NCI-H2227 (cell line): ENCODE measurements around the gene IFI27.

Experiments used
- DNase-seq: peaks from one replicate; lab custom pipeline; 2025; ENCODE audit not compliant: unreplicated experiment; lab: John Stamatoyannopoulos, UW

IFI27 gene

DNA sequence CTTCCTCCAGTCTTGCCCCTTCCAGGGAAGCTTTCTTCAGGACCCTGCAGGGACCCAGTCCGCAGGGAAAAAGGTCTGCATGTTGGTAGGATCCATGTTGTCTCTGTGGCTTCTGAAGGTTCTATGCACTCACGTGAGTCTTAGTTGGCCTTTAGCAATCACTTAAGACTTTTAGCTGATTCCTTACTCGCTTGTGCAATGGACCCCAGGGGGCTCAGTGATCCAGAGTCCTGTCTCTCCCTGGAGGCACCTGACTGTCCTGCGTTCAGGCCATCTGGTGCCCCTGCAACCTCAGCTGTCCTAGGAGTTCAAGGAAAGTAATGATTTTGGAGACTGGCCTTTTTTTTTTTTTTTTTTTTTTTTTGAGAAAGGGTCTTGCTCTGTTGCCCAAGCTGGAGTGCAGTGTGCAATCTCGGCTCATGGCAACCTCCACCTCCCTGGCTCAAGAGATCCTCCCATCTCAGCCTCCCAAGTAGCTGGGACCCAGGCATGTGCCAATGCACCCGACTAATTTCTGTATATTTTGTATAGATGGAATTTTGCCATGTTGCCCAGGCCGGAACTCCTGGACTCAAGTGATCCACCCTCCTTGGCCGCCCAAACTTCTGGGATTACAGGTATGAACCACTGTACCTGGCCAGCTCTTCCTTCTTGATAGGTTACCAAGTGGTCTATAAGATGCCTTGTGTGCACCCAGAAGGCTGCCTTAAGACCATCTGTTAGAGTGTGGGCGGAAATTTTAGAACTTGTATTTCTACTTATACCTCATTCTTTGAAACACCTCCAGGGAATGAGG lies 14.2 kb downstream of the IFI27 start:
- no peak for DNase-seq

DNA sequence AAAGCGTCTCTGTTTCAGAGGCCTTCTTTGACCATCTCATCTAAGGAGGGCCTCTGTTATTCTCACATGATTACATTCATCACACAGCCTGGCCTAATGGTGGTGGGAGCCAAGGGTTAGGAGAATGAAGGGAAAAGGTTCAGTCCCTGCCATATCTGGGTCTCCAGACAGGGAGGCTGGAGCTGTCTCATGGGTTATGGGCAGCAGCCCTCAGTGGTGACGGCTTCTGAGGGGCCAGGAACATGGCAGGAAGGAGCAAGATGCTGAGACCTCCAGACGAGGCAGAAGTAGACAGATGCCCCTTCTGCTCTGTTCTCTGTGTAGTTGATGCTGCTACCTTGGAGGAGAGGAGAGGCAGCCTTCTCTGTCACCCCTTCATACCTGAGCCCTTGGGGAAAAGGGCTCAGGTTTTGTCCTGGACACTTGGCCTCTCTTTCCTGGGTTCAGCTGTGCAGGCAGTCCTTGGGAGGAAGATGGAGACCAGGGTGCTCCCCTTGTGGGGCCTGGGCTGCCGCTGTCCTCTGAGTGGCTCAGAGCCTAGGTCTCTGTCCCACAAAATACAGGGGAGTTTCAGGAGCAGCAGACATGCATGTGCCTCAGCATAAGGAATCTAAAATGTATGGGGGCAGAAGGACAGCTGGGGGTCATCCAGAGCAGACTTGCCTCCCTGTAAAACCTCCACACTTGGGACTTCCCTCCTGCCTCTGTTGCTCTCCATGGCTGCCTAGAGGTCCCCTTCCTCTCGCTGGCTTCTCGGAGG lies 15.3 kb downstream of the IFI27 start:
- no peak for DNase-seq

DNA sequence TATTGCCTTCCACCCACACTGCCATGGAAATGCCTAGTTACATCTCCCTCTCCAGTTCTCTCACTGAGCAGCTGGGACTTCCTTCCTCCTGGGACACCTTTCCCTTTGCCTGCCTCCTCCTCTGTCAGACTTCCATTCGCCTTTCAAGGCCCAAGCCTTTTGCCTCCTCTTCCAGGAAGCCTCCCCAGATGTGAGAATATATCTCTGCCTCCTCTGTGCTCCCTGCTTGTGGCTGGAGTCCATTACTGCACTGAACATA lies 15.8 kb downstream of the IFI27 start:
- DNase-seq, result no peak

DNA sequence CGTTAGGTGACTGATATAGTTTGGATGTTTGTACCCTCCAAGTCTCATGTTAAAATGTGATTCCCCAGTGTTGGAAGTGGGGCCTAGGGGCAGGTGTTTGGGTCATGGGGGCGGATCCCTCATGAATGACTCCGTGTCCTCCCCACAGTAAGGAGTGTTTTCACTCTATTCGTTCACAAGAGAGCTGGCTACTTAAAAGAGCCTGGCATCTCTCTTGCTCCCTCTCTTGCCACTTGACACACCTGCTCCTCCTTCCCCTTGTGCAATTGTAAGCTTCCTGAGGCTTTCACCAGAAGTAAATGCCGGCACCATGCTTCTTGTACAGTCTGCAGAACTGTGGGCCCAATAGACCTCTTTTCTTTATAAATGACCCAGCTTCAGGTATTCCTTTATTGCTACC lies 16.3 kb downstream of the IFI27 start:
- no peak for DNase-seq

DNA sequence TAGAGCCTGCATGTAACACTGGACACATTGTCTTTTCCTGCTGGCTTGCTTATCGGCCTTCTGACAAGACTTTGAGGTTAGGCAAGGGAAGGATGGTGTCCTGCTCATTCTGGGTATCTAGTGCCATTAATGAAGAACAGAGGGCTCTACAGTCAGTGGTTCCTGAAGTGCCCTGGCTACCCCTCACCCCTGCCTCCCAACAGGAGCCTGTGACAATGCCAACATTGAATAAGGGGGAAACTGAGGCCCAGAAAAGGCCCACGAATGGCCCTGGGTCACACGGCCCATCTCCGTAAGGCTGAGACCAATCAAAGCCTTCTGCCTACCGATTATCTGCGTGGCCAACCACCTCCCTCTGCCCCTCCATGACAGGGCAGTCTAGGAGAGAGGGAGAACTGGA lies 16.8 kb downstream of the IFI27 start:
- no peak for DNase-seq

DNA sequence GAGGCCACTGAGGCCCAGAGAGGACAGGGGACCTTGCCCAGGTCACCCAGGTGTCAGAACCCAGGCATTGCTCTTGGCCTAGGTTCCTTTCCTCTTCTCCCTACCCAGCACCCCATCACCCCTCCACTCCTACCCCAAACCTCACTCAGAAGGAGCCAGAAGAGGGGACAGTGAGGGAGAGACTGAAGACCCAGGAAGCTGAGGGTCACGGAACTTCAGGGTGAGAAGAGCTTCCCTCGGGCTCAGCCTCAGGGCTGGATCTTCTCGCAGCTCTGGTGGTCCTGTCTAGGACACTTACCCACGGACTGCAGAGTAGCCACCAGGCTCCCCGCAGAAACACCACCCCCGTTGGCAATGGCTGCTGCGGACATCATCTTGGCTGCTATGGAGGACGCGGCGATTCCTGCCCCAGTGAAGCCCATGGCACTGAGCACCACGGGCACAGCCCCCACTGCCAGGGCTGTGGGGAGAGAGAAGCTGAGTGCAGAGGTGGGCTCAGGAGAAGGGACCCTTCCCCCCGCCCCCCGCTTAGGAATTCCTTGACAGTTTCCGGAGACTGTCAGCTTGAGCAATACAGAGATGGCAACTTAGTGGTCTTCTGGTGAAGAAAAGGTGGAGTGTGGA lies 17.8 kb downstream of the IFI27 start:
- no peak for DNase-seq

DNA sequence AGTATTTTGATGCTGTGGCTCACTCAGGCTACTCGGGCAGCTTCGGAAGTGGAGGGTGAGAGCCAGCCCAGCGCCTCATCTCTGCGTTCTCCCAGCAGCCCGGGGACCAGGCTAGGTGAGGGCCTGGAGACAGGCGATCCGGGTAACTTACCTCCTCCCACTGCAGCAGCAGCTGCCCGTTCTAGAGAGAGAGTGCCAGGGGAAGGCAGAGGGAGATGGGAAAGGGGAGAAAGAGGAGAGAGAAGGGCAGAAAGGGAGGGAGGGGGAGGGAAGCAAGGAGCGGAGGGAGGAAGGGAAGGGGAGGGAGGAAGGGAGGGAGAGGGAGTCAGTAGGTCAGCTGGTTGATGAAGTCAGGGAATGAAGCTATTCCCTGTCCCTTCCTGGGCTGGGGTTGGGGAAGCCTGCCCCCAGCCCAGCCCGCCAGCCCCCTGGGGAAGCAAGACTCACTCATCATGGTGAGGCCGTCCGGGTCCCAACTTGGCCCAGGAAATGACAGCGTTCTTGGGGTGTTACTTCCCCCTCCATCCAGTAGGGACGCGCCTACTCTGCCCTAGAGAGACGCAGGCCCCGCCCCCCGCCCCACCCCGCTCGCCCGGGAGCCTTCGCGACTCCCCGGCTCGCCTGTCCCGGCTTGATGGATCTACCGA lies 18.7 kb downstream of the IFI27 start, which contains the start of gene IFI27L2:
TSS of gene IFI27L2 (minus strand) at position 494 of the 647 bp plus-strand sequence. CDS start at position 454, 40 bp downstream.
- peak; percentile 87 for DNase-seq

DNA sequence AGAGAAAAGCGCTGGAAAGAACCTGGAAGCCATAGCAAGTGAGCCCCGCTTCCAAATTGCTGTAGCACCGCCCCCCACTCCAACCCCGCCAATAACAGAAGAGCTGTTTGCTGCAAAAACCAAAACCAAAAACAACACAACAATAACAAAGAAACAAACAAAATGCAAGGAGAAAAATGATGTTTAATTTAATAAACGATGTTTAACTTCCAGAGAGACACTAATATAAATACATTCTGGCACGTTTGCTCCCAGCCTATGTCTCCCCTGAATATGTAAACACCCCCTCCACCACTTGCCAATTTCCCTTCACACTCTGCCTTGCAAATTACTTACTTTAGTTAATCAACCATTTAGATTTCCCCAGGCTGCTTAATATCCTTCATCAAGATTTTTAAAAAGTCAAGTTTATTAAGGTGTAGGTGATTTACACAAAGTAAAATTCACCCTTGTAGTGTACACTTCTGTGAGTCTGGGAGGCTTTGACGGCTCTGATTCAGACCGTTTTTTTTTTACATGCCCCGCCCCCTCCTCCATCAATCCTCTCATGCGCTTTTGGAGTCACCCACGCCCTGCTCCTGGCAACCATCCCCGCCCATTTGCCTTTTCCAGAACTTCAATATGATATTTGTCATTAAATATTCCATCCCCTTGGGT lies 19.4 kb downstream of the IFI27 start:
- DNase-seq, result peak; percentile 70

DNA sequence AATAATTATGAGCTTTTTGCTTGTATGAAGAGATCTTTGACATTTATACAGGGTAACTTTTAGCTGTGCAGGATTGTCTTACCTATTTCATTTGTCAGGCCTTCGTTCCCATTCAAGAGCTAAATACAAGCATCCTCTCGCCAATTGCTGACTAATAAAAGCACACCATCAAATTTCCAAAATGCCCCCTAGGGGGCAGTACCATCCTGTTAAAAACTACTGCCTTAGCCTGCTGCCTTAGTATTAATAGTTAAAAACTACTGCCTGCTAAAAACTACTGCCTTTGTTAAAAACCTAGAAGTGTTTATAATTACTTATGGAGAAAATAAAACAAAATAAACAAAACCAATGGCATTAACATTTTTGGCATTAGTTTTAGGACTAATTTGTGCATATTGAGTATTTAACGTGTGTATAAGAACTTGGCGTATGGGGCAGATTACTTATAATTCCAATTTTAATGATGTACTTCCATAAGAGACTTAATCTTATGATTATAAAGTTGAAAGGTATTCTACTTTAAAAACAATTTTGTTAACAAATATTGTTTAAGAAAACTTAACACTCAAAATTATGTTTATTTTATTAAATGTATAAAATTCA lies 21.9 kb downstream of the IFI27 start:
- peak; percentile 78 for DNase-seq

DNA sequence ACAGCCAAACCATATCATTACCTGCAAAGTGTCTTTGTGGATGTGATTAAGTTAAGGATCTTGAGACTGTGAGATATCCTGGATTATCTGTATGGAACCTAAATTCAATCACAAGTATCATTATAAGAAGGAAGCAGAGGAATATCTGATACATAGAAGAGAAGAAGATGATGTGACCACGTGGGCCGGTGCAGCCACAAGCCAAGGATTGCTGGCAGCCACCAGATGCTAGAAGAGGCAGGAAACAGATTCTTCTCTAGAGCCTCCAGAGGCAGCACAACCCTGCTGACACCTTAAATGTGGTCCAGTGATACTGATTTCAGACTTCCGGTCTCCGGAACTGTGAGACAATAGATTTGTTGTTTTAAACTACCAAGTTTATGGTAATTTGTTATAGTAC lies 24.9 kb downstream of the IFI27 start:
- no peak for DNase-seq

DNA sequence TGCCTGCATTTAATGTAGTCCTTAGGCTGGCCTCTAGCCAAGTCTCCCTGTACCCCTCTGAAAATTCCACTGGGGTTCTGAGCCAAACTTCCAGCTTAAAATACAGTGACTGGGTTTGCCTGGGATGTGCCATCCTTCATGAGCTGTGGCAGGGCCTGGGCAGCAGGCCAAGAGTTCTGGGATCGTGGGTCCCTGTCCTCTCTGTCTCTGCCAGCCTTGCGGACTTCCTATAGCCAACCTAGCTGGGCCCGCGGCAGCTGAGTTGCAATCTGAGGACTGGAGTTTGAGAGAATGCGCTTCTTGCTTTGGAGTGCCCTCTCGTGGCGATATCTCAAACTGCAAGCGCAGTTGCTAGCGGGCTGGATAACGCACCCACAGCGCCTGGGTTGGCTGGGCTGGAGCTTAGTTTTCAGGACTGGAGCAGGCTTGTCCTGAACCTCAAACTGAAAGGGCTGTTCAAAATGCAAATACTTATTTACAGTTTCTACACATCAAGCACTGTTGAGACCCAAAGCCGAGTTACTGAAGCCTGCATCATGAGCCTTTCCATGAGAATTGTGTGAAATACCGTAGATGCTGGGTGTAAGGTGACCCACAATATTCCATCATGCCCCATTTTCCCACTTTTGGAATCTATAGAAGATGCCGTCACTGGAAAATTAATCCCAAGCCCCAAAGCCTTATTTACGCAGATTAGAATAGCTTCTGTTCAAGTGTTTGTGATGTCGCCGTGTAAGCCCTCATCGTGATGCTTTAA lies 26.2 kb downstream of the IFI27 start:
- peak; percentile 91 for DNase-seq

DNA sequence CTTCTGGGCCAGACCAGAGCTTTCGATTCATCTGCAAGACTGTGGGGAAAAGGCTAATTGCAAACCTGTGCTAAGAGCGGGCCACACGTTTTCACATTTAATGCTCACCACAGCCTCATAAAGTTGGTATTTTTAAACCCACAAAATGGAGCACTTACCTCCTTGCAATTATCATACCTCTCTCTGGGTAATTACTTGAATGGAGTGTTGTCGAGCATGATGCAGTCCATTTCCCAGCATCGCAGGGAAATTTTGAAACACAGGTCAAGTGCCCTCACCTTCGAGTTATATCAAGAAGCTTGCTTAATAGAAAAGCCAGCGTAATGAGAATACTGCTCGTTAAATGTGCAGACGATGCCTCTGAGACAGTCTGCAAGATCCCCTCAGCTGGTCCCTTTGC lies 27.7 kb downstream of the IFI27 start:
- DNase-seq, result peak; percentile 83

DNA sequence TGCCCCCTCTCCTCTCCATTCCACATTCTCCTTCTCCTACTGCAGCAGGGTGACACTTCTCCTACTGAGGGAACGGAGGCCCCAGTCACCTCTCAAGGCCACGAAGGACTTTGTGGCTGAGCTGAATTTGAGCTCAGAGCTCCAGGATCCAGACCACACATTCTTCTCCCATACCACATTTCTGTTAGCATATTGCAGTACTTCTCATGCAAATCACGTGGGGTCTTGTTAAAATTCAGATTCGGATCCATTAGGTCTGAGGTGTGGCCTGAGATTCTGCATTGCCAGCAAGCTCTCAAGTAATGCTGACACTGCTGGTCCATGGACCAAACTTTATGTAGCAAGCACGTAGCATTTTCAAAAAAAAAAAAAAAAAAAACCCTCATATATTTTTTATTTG lies 28.5 kb downstream of the IFI27 start:
- DNase-seq, result no peak

DNA sequence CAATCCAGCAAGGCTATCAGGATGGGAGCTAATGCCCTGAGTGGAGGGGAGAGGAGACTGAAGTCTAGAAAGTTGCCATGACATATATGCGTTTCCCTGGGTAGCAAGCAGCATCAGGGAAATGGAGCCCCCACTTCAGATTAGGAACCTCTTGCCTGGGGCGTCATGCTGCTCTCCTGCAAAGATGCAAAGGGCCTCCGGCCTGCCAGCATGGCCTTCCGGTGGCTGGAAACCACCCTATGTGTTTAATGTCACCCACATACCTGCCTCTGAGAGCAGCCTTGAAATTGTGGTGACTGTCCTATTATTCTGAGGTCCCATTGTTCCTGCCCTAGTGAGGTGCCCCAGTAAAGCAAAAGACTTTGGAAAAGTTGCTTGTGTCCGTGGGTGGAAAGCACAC lies 28.9 kb downstream of the IFI27 start:
- no peak for DNase-seq

DNA sequence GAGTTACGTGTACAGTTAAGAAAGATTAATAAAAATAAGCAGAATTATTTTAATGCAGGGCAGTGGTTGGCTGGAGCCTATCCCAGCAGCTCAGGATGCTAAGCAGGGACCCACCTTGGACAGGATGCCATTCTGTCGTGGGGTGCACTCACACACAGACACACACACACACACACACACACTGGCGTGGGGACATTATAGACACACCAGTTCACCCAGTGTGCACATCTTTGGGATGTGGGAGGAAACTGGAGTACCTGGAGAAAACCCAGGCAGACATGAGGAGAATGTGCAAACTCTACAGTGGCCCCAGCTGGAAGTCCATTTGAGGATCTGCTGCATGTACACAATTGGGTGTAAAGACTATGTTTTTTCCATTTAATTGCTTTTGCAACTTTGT lies 31.7 kb downstream of the IFI27 start:
- no peak for DNase-seq

DNA sequence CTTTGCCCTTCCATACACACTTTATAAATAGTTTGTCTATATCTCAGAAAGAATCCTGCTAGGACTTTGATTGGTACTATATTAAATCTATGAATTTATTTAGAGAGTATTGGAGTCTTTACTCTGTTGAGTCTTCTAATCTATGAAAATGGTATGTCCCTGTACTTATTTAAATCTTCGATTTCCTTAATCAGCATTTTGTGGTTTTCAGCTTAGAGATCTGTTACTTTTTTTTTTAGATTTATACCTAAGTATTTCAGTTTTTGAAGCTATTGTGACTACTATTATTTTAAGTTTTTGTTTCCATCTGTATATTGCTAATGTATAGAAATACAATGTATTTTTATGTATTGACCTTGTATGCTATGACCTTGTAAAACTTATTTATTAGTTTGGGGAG lies 32.3 kb downstream of the IFI27 start:
- no peak for DNase-seq

DNA sequence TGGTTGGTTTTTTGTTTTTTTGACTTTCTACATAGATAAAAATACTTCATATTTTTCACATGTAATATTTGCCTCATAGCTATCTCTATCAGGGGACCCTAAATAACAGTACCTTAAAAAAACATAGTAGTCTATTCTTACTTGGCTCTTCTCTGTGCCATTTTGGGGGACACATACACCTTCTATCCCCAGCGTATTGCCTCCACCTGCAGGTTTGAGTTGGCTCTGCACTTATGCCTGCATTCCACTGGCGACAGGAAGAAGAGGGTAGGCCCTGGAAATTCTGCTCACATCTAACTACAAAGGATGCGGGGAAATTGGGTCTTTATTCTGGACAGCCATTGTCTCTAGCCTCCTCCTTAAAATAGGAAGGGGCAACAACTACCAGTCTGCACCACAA lies 32.7 kb downstream of the IFI27 start:
- DNase-seq, result peak; percentile 8

DNA sequence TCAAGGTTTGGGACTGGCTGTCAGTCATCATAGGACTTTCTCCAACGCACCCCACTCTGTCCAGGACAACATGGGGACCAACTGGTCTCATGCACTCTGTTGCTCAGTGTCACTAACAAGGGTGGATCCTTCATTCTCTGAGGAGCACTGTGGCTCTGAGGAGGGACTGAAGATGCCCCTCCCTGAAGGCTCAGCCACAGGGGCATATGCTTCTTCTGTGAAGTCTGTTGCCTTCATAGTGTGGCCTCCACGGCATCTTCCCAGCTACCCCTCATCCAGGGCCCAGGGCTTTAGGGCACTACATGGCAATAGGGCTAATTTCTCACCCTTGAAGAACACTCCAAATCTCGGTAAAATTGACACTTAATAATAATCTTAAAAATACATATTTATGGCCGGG lies 33.2 kb downstream of the IFI27 start:
- no peak for DNase-seq

DNA sequence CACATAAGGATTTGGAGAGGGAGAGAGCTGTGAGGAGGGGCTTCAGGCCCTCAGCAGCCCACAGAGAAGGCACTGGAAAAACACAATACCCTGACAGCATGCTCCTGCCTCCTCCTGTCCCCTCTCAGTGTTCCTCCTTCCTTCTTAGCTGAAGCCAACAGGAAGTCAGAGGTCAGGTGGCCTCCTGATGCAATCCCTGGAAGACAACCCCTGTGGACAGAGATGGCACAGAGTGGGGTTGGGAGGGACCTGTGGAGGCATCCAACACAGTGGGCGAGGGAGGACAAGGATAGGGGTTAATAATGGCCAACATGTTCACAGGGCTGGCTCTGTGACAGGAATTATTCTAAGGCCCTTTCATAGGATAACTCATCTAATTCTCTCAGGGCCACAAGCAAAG lies 34.2 kb downstream of the IFI27 start:
- no peak for DNase-seq

DNA sequence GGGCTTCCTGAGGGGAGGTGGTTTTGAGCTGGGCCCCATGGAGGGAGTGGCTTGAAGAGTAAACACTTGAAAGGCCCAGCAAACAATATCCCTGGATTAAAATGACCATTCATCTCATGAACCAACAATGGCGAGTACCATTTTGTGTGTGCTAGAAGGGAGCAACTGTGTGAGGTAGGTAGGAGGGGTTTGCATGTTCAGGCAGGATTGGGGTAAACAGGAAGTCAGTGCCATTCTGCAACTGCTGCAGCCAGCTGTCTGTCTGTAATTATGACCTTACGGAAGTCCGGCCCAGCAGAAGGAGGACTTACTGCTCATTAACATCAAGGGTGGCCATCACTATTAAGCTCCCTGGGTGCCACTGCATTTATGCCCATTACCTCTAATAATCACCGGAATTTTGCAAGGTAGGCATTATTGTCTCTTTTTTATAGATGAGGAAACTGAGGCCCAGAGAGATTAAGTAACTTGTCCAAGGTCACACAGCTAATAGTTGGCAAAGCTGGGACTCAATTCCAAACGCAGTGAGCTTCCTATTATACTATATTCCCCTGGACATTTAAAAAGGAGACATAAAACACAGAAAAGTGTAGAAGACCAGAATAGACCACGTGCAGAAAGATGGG lies 35.5 kb downstream of the IFI27 start:
- no peak for DNase-seq
